HG02763 (cell line): Measurements from ENCODE around the gene PKN1.
A peak's percentile ranks its signal among the peaks of the same experiment; 100 is the strongest.

Experiments
- ATAC-seq: cut with Tn5 transposase; IDR thresholded peaks from one replicate; pipeline ENCODE4 v1.9.1; 2021; ENCODE audit warnings: mild to moderate bottlenecking, moderate library complexity; ENCODE audit not compliant: unreplicated experiment

The PKN1 gene

DNA sequence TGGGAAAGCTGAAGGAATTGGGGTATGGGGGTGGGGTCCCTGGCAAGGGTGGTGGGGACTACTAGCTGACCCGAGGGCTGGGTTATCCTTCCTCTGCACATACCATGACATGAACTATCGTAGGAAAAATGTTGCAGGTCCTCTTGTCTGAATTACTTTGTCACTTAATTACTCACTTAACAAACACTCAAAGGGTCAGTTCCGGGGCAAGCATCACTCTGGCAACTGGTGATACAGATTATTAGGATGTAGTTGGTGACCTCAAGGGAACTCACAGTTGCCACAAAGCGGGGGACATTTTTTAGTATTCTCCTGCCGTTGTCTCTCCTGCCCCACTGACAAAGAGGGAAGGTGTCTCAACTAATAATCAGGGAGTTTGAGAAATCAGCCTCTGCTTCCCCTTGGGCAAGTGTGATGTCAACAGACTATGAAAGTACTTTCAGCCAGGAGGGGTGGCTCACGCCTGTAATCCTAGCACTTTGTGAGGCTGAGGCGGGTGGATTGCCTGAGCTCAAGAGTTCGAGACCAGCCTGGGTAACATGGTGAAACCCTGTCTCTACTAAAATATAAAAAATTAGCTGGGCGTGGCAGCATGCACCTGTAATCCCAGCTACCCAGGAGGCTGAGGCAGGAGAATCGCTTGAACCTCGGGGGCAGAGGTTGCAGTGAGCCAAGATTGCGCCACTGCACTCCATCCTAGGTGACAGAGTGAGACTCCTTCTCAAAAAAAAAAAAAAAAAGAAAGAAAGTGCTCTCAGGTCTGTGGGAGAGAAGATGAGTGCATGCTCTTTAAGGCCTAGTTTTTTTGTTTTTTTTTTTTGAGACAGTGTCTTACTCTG, 74.8 kb downstream of the PKN1 start:
- ATAC-seq: no peak

- no peak for ATAC-seq
Observed at GRCh38 chr19:14510311-14511228, 77.5 kb downstream of the PKN1 start.

GRCh38 chr19:14511229-14511593, 78.1 kb downstream of the PKN1 start:
- ATAC-seq: no peak

- ATAC-seq: no peak
Observed at GRCh38 chr19:14512406-14512961, 79.4 kb downstream of the PKN1 start.

GRCh38 chr19:14514215-14514863, 81.2 kb downstream of the PKN1 start:
- ATAC-seq: no peak

DNA sequence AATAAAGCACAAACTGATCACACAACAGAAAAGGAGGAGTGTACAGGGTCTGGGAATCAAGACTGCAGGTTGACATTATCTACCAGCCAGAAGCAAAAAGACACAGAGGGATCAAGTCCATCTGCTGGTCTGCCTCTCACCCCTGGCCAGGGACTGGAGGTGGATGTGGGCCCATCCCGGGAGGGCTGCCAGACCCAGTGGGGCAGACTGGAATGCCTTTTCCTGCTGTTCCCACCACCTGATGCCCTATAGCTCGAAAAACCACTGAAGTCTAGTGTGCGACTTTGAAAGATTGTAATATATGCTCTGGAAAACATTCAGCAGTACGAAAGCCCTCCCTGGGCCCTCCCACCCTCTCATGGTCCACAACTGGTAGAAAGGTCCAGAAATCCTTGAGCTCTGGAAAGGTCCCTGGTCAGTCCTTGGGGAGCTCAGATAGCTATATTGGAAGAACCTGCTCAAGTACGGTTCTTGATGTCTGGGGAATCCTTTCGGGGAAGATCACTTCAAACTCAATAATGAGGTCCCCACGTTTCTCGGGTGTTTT, 82.5 kb downstream of the PKN1 start:
- no peak for ATAC-seq

GRCh38 chr19:14516048-14516534, 83.0 kb downstream of the PKN1 start:
- ATAC-seq: no peak

GRCh38 chr19:14516746-14517438, 83.8 kb downstream of the PKN1 start:
- ATAC-seq: no peak

GRCh38 chr19:14517446-14517839, 84.3 kb downstream of the PKN1 start:
- no peak for ATAC-seq

DNA sequence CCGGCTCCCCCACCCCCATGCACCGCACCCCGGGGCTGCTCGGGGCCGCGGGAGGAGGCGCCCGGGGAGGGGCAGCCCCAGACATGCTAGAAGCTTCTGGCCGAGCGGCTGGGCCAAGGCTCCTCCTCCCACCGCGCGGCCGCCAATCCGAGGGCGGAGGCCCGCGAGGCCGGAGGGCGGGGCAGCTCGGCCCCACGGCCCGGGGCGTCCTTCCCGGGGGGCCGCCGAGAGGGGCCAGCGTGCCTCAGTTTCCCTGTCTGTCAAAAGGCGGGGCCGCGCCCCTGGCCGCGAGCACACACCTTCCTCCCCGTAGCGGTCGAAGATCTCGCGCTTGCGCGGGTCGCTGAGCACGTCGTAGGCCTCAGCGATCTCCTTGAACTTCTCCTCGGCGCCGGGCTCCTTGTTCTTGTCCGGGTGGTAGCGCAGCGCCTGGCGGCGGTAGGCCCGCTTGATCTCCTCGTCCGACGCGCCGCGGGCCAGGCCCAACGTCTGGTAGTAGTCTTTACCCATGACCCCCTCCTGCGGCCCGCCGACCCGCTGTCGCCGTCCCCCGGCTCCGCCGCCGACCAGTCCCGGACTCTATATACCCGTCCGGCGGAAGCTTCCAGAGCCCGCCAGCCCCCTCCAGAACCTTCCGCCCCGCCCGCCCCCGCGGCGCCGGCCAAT, 84.9 kb downstream of the PKN1 start, which contains the start of gene DNAJB1:
Gene DNAJB1, minus strand, starts transcription at position 558 of the 666 bp plus-strand sequence. Its CDS starts 48 bp downstream, at position 510.
- ATAC-seq: peak; percentile 71

- no peak for ATAC-seq
Observed at GRCh38 chr19:14519245-14519859, 86.2 kb downstream of the PKN1 start.

- no peak for ATAC-seq
Observed at GRCh38 chr19:14519860-14520407, 86.8 kb downstream of the PKN1 start.

- no peak for ATAC-seq
Observed at GRCh38 chr19:14520543-14520942, 87.4 kb downstream of the PKN1 start.
